ENCODE results near the gene PIGW.

The PIGW gene

DNA sequence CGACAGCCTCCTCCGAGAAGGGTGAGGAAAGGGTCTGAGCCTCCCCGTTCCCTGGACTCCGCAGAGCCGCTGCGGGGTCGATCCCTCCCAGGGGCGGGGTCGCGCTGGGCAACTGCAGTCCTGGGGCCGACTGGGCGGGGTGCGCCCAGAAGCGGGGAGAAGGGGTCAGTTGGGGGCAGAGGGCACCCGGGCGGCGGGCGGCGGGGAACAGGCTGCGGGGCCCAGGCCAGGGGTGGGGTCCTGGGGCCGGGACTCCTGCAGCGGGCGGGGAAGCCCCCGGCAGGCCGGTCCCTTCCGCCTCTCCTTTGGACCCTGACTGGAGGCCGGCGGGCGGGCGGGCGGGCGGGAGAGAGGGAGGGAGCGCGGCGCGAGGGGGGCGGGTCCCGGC lies 10.3 kb downstream of the PIGW start:
- in situ Hi-C loops (cut with MboI; ENCODE audit: low sequenced_read_pairs), result no loop called here

GRCh38 chr17:36545465-36546417 lies 11.0 kb downstream of the PIGW start:
- in situ Hi-C loops (cut with MboI; ENCODE audit: low sequenced_read_pairs), result no loop called here

DNA sequence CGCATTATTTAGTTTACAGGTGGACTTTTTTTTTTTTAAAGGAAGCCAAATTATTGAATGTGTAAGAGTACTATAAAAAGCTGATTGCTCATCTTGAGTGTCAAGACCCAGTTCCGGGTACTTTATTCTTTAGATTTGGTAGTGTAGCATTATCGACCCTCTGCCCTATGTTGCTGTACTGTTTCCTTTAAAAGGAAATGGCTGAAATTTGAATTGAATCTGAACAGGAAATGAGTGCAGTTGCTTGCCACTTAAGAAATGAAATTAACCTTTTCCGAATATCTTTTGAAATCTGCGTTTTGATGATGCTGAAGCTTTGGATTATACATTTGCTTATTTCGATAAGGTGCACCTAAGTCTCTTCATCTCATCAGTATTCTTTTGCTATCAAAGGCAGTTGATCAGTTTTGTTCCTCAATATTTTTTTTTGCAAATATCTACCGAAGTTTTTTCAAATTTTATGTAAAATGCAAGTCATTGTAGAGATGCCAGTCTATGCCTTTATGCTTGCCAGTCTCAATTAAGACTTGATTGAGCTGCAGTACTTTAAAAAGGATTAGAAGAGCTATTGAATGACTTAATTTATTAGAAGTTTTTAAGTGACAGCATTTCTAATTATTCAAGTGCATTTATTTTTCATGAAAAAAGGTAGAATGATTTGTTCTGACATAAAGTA lies 11.8 kb downstream of the PIGW start:
- in situ Hi-C loops (cut with MboI; ENCODE audit: low sequenced_read_pairs), result no loop called here

GRCh38 chr17:36547776-36548175 lies 13.0 kb downstream of the PIGW start:
- in situ Hi-C loops (cut with MboI; ENCODE audit: low sequenced_read_pairs), result no loop called here

- in situ Hi-C loops (cut with MboI; ENCODE audit: low sequenced_read_pairs), result no loop called here
These were observed 16.0 kb downstream of the PIGW start for GRCh38 chr17:36550491-36551417.

DNA sequence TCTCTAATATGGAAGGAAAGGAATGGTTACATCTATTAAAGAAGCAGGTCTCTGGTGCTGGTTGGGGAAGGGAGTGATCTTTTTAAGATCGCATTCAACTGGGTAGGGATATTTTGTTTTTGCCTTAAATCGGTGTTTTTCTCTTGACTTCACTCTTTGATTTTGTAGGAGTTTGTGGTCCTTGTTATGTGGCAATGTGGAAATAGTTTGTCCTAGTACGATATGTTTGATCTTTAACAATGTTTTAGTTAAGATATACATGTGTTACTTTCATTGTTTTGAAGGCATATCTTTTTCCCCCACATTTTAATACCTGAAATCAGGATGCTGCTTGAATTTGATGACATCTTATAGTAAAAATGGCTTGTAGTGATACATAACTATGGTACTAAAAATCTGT lies 18.7 kb downstream of the PIGW start:
- in situ Hi-C loops (cut with MboI; ENCODE audit: low sequenced_read_pairs), result no loop called here

DNA sequence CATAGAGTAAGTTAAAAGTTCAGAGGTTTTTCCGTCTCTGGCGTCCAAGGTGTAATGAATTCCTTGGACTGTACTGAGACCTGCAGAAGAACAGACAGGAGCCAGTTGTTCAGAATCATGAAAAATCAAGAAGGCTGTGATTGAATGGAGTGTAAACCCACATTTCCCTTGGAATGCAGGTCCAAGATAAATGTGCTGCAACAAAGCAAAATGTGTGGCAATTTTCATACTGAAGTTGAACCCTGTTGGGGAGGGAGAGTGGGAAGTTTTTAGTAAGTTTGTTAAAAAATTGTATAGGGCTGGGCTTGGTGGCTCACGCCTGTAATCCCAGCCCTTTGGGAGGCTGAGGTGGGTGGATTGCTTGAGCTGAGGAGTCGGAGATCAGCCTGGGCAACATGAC lies 31.3 kb downstream of the PIGW start:
- in situ Hi-C loops (cut with MboI; ENCODE audit: low sequenced_read_pairs), result no loop called here

DNA sequence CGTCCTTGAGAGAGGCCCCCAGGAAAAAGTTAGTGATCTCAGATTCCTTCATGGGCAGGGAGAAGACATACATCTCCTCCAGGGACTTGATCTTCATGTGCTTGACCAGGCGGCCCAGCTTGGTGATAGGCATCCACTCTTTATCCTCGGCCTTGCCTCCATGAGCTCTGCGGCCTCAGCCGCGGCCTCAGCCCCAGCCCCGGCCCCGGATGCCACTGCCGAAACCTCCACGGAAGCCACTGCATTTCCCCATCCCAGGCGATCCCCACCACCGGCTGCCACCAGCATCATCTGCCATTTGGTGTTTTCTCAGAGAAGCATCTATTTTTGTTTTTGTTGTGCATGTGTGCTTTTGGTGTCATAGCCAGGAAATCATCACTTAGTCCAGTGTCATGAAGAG lies 40.2 kb downstream of the PIGW start:
- in situ Hi-C loops (cut with MboI; ENCODE audit: low sequenced_read_pairs), result loop anchor here (25.0 kb wide), 1 partner anchor 112 kb away; no protein-coding TSS in a partner anchor

DNA sequence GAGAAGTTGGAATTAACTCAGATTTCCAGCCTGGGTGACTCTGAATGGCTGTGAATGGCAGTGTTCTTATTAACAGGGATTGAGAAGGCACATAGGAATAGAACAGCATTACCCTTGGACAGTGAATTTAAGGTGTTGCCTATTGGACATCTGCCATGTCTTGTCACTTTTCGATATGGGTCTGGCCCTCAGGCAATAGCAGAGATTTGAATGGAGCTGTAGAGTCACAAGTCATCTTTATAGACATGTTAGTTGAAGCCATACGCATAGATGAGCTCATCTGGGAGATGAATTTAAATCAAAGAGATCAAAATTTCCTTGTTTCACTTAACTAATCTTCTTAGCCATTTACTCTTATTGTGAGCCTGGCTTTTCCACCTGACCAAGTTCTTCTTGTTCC lies 42.0 kb downstream of the PIGW start:
- in situ Hi-C loops (cut with MboI; ENCODE audit: low sequenced_read_pairs), result loop anchor here (25.0 kb wide), 1 partner anchor 111 kb away; no protein-coding TSS in a partner anchor

DNA sequence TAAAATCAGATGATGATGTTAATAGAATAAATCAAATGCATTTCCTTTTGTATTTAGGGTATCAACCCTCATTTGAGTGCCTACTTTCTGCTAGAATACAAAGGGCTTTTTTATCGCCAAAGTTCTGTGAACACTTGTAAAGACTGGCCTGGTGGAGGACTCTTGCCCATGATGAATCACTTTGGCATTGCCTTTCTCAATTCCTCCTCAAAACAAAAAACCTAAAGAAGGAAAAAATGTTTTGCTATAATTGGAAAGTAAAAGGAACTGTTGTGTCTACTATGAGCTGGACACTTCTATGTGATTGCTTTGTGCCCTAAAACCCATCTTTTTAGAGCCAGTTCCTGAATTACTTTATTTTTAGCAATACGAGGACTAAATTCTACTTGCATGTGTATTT lies 43.9 kb downstream of the PIGW start:
- in situ Hi-C loops (cut with MboI; ENCODE audit: low sequenced_read_pairs), result loop anchor here (25.0 kb wide), 1 partner anchor 109 kb away; no protein-coding TSS in a partner anchor

DNA sequence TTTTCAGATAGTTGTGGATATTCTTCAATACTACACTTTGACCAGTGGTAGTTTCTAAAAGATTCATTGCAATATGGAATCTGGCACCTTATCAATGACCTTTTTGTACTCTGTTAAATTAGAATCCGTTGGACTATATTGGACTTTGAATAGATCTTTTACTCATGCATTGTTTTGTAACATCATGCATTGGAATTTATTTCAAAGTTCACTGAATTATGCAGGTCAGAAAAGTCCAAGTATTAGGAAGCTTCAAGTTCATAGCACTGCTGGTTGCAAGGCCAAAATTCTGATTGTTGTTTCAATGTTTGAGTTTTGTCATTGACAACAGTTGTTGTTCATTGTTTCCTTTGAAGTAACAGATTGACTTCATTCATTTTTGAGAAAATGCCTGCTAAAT lies 49.0 kb downstream of the PIGW start:
- in situ Hi-C loops (cut with MboI; ENCODE audit: low sequenced_read_pairs), result loop anchor here (25.0 kb wide), 1 partner anchor 104 kb away; no protein-coding TSS in a partner anchor

GRCh38 chr17:36586138-36586537 lies 51.4 kb downstream of the PIGW start:
- in situ Hi-C loops (cut with MboI; ENCODE audit: low sequenced_read_pairs), result loop anchor here (25.0 kb wide), 1 partner anchor 101 kb away; no protein-coding TSS in a partner anchor
